Body of pancreas (tissue), 4 donors: ENCODE measurements around the gene EFNA3.

Source experiments
- CTCF ChIP-seq, 7 experiments: fragments of 450-650 bp in 4 of 7; fragments of 200-600 bp in 3 of 7; sonication (generic) in 3 of 7; IDR thresholded peaks; one replicate each; pipeline ENCODE4 v1.5.1; 2016 to 2019; ENCODE audit warnings: antibody characterized with exemption in 7 of 7
- POLR2A ChIP-seq, 3 donors: fragments of 450-650 bp; IDR thresholded peaks; one replicate each; pipeline ENCODE4 v1.6.1; 2016; ENCODE audit warnings: antibody characterized with exemption in 3 of 3, mild to moderate bottlenecking in 2 of 3

DNA sequence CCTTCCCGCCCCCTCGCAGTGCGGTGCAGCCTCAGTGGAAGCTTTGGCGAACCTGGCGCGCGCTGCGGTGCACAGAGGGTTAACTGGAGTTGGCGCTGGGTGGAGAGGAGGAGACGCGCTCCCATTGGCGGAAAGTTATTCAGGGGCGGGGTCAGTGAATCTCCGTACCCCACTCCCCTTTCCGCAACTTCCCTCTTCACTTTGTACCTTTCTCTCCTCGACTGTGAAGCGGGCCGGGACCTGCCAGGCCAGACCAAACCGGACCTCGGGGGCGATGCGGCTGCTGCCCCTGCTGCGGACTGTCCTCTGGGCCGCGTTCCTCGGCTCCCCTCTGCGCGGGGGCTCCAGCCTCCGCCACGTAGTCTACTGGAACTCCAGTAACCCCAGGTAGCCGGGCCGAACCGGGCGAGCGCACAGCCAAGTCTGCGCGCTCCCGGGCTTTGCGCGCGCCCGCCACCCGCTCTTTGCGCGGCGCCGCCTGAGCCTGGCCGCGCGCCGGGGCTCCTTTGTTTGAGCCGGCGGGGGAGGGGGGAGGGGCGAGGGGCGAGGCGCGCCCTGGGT is 15.0 kb upstream of the EFNA3 start, which contains the start of gene EFNA4:
- no peak for TF ChIP-seq CTCF (IDR thresholded peaks at IDR 0.05)
- peak; percentile 26 to 71 (median 67) for TF ChIP-seq POLR2A (IDR thresholded peaks at IDR 0.05)
